Smooth muscle cell (in vitro differentiated cells): ENCODE results near the gene EEF1E1. TPM values are rescaled to one million over a fixed set of nuclear protein-coding genes. Genes with fewer than 3 reads are reported as not detected.

Source experiments
- DNase-seq: peaks from one replicate; lab custom pipeline; 2025; ENCODE audit not compliant: unreplicated experiment; lab: John Stamatoyannopoulos, UW
- H2AFZ ChIP-seq: fragments of 200-600 bp; sonication (generic); 2 replicates; pipeline ENCODE4 v1.6.0; 2016; ENCODE audit warnings: antibody characterized with exemption, low read depth, mild to moderate bottlenecking
- H3F3A ChIP-seq: fragments of 200-600 bp; sonication (generic); 2 replicates; pipeline ENCODE4 v1.6.0; 2017; ENCODE audit warnings: antibody characterized with exemption, low read depth
- H3K27ac ChIP-seq: fragments of 200-600 bp; sonication (generic); 2 replicates; pipeline ENCODE4 v1.5.1; 2016; ENCODE audit warnings: low read depth, mild to moderate bottlenecking
- H3K27me3 ChIP-seq: fragments of 200-600 bp; sonication (generic); 2 replicates; pipeline ENCODE4 v1.6.1; 2016; ENCODE audit warnings: low read depth, mild to moderate bottlenecking
- H3K36me3 ChIP-seq: fragments of 200-600 bp; sonication (generic); 2 replicates; pipeline ENCODE4 v1.5.1; 2016; ENCODE audit warnings: low read depth
- H3K4me1 ChIP-seq: fragments of 200-600 bp; sonication (generic); 2 replicates; pipeline ENCODE4 v1.5.1; 2016; ENCODE audit warnings: low read depth
- H3K4me2 ChIP-seq: fragments of 200-600 bp; sonication (generic); 2 replicates; pipeline ENCODE4 v1.6.0; 2016; ENCODE audit warnings: mild to moderate bottlenecking
- H3K4me3 ChIP-seq: fragments of 200-600 bp; sonication (generic); 2 replicates; pipeline ENCODE4 v1.5.1; 2016; ENCODE audit warnings: mild to moderate bottlenecking
- H3K79me2 ChIP-seq: fragments of 200-600 bp; sonication (generic); 2 replicates; pipeline ENCODE4 v1.6.0; 2016; ENCODE audit warnings: low read depth, mild to moderate bottlenecking
- H3K9ac ChIP-seq: fragments of 200-600 bp; sonication (generic); 2 replicates; pipeline ENCODE4 v1.6.0; 2016; ENCODE audit warnings: low read depth
- H3K9me3 ChIP-seq: fragments of 200-600 bp; sonication (generic); replicated peaks from 2 replicates; pipeline ENCODE4 v1.5.1; 2016; ENCODE audit warnings: low read depth
- H4K20me1 ChIP-seq: fragments of 200-600 bp; sonication (generic); 2 replicates; pipeline ENCODE4 v1.6.0; 2016; ENCODE audit warnings: low read depth
- CTCF ChIP-seq: fragments of 200-600 bp; sonication (generic); IDR thresholded peaks from 2 replicates; pipeline ENCODE4 v1.5.1; 2017; ENCODE audit warnings: borderline replicate concordance, mild to moderate bottlenecking, antibody characterized with exemption; ENCODE audit not compliant: insufficient read depth, poor library complexity, severe bottlenecking
- WGBS: methylation state at CpG from one replicate; pipeline ENCODE4 v1.1.7; 2016; ENCODE audit warnings: low lambda C conversion rate; 5-methylcytosine and 5-hydroxymethylcytosine counted together
- polyA plus RNA-seq: library from polyadenylated mRNA; unstranded; fragments of >200 nt; fragmentation: Nextera tagmentation; extraction: Ambion mirVana; gene quantifications from 2 replicates; pipeline ENCODE4 v1.2.1, GENCODE V29; 2016
- total RNA-seq: library from RNA; depleted of rRNA; stranded (reverse); fragments of >200 nt; gene quantifications from 2 replicates; pipeline ENCODE4 v1.2.3, GENCODE V29; 2014

The EEF1E1 gene
- total and polyA plus RNA-seq, 2 experiments from 2014 or later, result 20.9 to 45.5 TPM

GRCh38 chr6:8064638-8065518 lies 37.5 kb downstream of the EEF1E1 start:
- WGBS, result 82% methylated on average over 7 of the region's 7 CpGs
- H3K4me3 ChIP-seq, result peak overlapping the region; percentile 75
- H3K79me2 ChIP-seq, result peaks cover 8% of the 10 kb centered on the region
- no peaks in the 10 kb centered on the region for H4K20me1 ChIP-seq
- no peaks in the 10 kb centered on the region for H3F3A ChIP-seq
- no peaks in the 10 kb centered on the region for H3K9me3 ChIP-seq
- peak overlapping the region; percentile 95 for H2AFZ ChIP-seq
- TF ChIP-seq CTCF, result no peak
- no peak for DNase-seq
- H3K27ac ChIP-seq, result peak overlapping the region; percentile 76
- peaks cover 7% of the 10 kb centered on the region for H3K36me3 ChIP-seq
- H3K9ac ChIP-seq, result peak overlapping the region; percentile 43
- H3K27me3 ChIP-seq, result no peaks in the 10 kb centered on the region
- H3K4me2 ChIP-seq, result peak overlapping the region; percentile 87
- H3K4me1 ChIP-seq, result peaks cover 7% of the 10 kb centered on the region

GRCh38 chr6:8063761-8064637 lies 38.3 kb downstream of the EEF1E1 start, which contains the start of gene BLOC1S5:
Gene BLOC1S5, minus strand, starts transcription at chr6:8064389. Its CDS starts 13 bp downstream, at chr6:8064376.
- Histone ChIP-seq H3K4me3 (peak within 1 kb of the TSS; percentile 75), H2AFZ (peak within 1 kb of the TSS; percentile 95), H3K79me2 (peaks cover 8% of the 10 kb centered on the region), H3K27me3 (no peaks in the 10 kb centered on the region), H3K9me3 (no peaks in the 10 kb centered on the region), H3K36me3 (peaks cover 7% of the 10 kb centered on the region), H3K9ac (peak within 1 kb of the TSS; percentile 72), H4K20me1 (no peaks in the 10 kb centered on the region), H3K27ac (peak within 1 kb of the TSS; percentile 76), H3K4me1 (peaks cover 7% of the 10 kb centered on the region), H3K4me2 (peak within 1 kb of the TSS; percentile 87), H3F3A (no peaks in the 10 kb centered on the region)
- TF ChIP-seq CTCF, result no peak
- WGBS, result 1% methylated on average over 64 of the region's 64 CpGs
- DNase-seq, result peak; percentile 89

GRCh38 chr6:8061736-8062135 lies 40.6 kb downstream of the EEF1E1 start:
- H3K27me3 ChIP-seq, result no peaks in the 10 kb centered on the region

More at GRCh38 chr6:8061736-8062135, 40.6 kb downstream of the EEF1E1 start:
- Histone ChIP-seq H3K4me3 (no peak overlapping the region), H3K79me2 (peaks cover 8% of the 10 kb centered on the region), H4K20me1 (no peaks in the 10 kb centered on the region), H3K4me1 (peaks cover 7% of the 10 kb centered on the region), H3K9me3 (no peaks in the 10 kb centered on the region), H3K27ac (no peak overlapping the region), H3K9ac (no peak overlapping the region), H2AFZ (no peak overlapping the region), H3K36me3 (peaks cover 7% of the 10 kb centered on the region), H3K4me2 (no peak overlapping the region), H3F3A (no peaks in the 10 kb centered on the region)
- TF ChIP-seq CTCF, result no peak
- DNase-seq, result no peak
- 94% methylated on average over 4 of the region's 4 CpGs for WGBS
